H9 (cell line): ENCODE measurements around the gene SIN3A. TPM values are rescaled to one million over a fixed set of nuclear protein-coding genes. Genes with fewer than 3 reads are reported as not detected.

Experiments used
- DNase-seq: peaks from one replicate; pipeline ENCODE4 v3.0.0-alpha.2; 2017
- H2AFZ ChIP-seq: one replicate; pipeline ENCODE4 v1.6.1; 2013; ENCODE audit warnings: mild to moderate bottlenecking, low read length, control low read depth, moderate library complexity
- H2AK5ac ChIP-seq: 2 replicates; pipeline ENCODE4 v1.6.1; 2013; ENCODE audit warnings: low read length, control low read depth, mixed read lengths; ENCODE audit not compliant: insufficient read length
- H2BK120ac ChIP-seq: one replicate; pipeline ENCODE4 v1.6.1; 2013; ENCODE audit warnings: low read depth, mild to moderate bottlenecking, low read length, control low read depth, inconsistent platforms; ENCODE audit not compliant: poor library complexity, severe bottlenecking
- H2BK12ac ChIP-seq: 2 replicates; pipeline ENCODE4 v1.6.1; 2013; ENCODE audit warnings: low read length, control low read depth, mixed read lengths, low read depth; ENCODE audit not compliant: insufficient read length
- H2BK15ac ChIP-seq: 2 replicates; pipeline ENCODE4 v1.6.1; 2013; ENCODE audit warnings: low read depth, low read length, control low read depth
- H2BK20ac ChIP-seq: one replicate; pipeline ENCODE4 v1.6.1; 2013; ENCODE audit warnings: low read depth, mild to moderate bottlenecking, low read length, control low read depth, inconsistent platforms; ENCODE audit not compliant: poor library complexity, severe bottlenecking
- H2BK5ac ChIP-seq: 2 replicates; pipeline ENCODE4 v1.6.1; 2013; ENCODE audit warnings: low read length, control low read depth, mixed read lengths; ENCODE audit not compliant: insufficient read length
- H3K14ac ChIP-seq: 2 replicates; pipeline ENCODE4 v1.6.1; 2013; ENCODE audit warnings: low read length, control low read depth; ENCODE audit not compliant: insufficient read depth
- H3K18ac ChIP-seq: 2 replicates; pipeline ENCODE4 v1.6.1; 2013; ENCODE audit warnings: low read depth, mild to moderate bottlenecking, mixed read lengths, low read length, control low read depth; ENCODE audit not compliant: insufficient read length
- H3K23ac ChIP-seq: 2 replicates; pipeline ENCODE4 v1.6.1; 2013; ENCODE audit warnings: low read length, control low read depth, mixed read lengths, low read depth; ENCODE audit not compliant: insufficient read length
- H3K23me2 ChIP-seq: 2 replicates; pipeline ENCODE4 v1.6.1; 2013; ENCODE audit warnings: low read depth, mild to moderate bottlenecking, mixed read lengths, low read length, control low read depth; ENCODE audit not compliant: insufficient read length, poor library complexity, severe bottlenecking
- H3K27ac ChIP-seq: 2 replicates; pipeline ENCODE4 v1.5.1; 2013; ENCODE audit warnings: low read length, control low read depth, mixed read lengths, low read depth; ENCODE audit not compliant: insufficient read length
- H3K27me3 ChIP-seq: 2 replicates; pipeline ENCODE4 v1.6.1; 2013; ENCODE audit warnings: low read length, control low read depth, inconsistent platforms; ENCODE audit not compliant: insufficient read depth
- H3K4ac ChIP-seq: 2 replicates; pipeline ENCODE4 v1.6.1; 2013; ENCODE audit warnings: low read depth, mild to moderate bottlenecking, control low read depth, inconsistent platforms, low read length, moderate library complexity
- H3K4me1 ChIP-seq: 2 replicates; pipeline ENCODE4 v1.6.1; 2013; ENCODE audit warnings: low read length, control low read depth, inconsistent platforms; ENCODE audit not compliant: insufficient read depth
- H3K4me2 ChIP-seq: 2 replicates; pipeline ENCODE4 v1.6.1; 2013; ENCODE audit warnings: low read length, control low read depth, mixed read lengths; ENCODE audit not compliant: insufficient read length, insufficient read depth
- H3K56ac ChIP-seq: 2 replicates; pipeline ENCODE4 v1.6.1; 2013; ENCODE audit warnings: low read depth, mild to moderate bottlenecking, mixed read lengths, low read length, control low read depth; ENCODE audit not compliant: insufficient read length
- H3K79me1 ChIP-seq: 2 replicates; pipeline ENCODE4 v1.6.1; 2013; ENCODE audit warnings: low read depth, mild to moderate bottlenecking, moderate library complexity, low read length, control low read depth, inconsistent platforms; ENCODE audit not compliant: insufficient read depth, poor library complexity, severe bottlenecking
- H3K79me2 ChIP-seq: 2 replicates; pipeline ENCODE4 v1.6.1; 2013; ENCODE audit warnings: low read length, control low read depth, inconsistent platforms; ENCODE audit not compliant: insufficient read depth
- H3K9ac ChIP-seq: 2 replicates; pipeline ENCODE4 v1.6.1; 2013; ENCODE audit warnings: low read length, control low read depth, mixed read lengths; ENCODE audit not compliant: insufficient read length; ENCODE audit errors: extremely low read depth
- H3K9me3 ChIP-seq: one replicate; pipeline ENCODE4 v1.6.1; 2013; ENCODE audit warnings: low read depth, low read length, inconsistent platforms; ENCODE audit not compliant: control insufficient read depth
- H3T11ph ChIP-seq: one replicate; pipeline ENCODE4 v1.6.1; 2013; ENCODE audit warnings: mild to moderate bottlenecking, low read length, control low read depth, inconsistent platforms
- H4K20me1 ChIP-seq: one replicate; pipeline ENCODE4 v1.6.1; 2013; ENCODE audit not compliant: control insufficient read depth, insufficient read length, insufficient read depth
- H4K5ac ChIP-seq: 2 replicates; pipeline ENCODE4 v1.6.1; 2013; ENCODE audit warnings: low read depth, mild to moderate bottlenecking, mixed read lengths, low read length, control low read depth; ENCODE audit not compliant: insufficient read length
- H4K8ac ChIP-seq: replicated peaks from 2 replicates; pipeline ENCODE4 v1.6.1; 2013; ENCODE audit warnings: low read length, control low read depth, mixed read lengths, low read depth; ENCODE audit not compliant: insufficient read length
- H4K91ac ChIP-seq: 2 replicates; pipeline ENCODE4 v1.6.1; 2013; ENCODE audit warnings: low read depth, mild to moderate bottlenecking, moderate library complexity, mixed read lengths, low read length, control low read depth; ENCODE audit not compliant: insufficient read length
- H3K27ac Mint-ChIP-seq, 3 experiments: 2 replicates in 2 of 3; 3 replicates in 1 of 3; pipeline ENCODE4 v1.8.0; 2020 to 2021; ENCODE audit warnings: mixed read lengths in 3 of 3, mild to moderate bottlenecking in 1 of 3, moderate library complexity in 1 of 3
- H3K27me3 Mint-ChIP-seq: 2 replicates; pipeline ENCODE4 v1.8.0; 2021; ENCODE audit warnings: low read depth, mild to moderate bottlenecking, moderate library complexity, mixed read lengths
- H3K36me3 Mint-ChIP-seq, 3 experiments: 2 replicates in 2 of 3; 3 replicates in 1 of 3; pipeline ENCODE4 v1.8.0; 2020 to 2021; ENCODE audit warnings: low read depth in 3 of 3, mixed read lengths in 3 of 3; ENCODE audit not compliant: insufficient read depth in 1 of 3
- H3K4me1 Mint-ChIP-seq, 2 experiments: 2 replicates each; pipeline ENCODE4 v1.8.0; 2020; ENCODE audit warnings: mixed read lengths in 2 of 2
- H3K4me3 Mint-ChIP-seq, 2 experiments: 2 replicates in 1 of 2; 3 replicates in 1 of 2; pipeline ENCODE4 v1.8.0; 2020 to 2021; ENCODE audit warnings: mild to moderate bottlenecking in 2 of 2, mixed read lengths in 2 of 2, moderate library complexity in 1 of 2
- H3K9me3 Mint-ChIP-seq, 2 experiments: 2 replicates in 1 of 2; 3 replicates in 1 of 2; pipeline ENCODE4 v1.8.0; 2020; ENCODE audit warnings: mild to moderate bottlenecking in 2 of 2, mixed read lengths in 2 of 2, moderate library complexity in 1 of 2
- CTCF ChIP-seq: fragments of 200-600 bp; sonication (generic); conservative IDR thresholded peaks from 3 replicates; pipeline ENCODE4 v1.8.0; 2021; ENCODE audit warnings: antibody characterized with exemption, mild to moderate bottlenecking
- WGBS: extraction: QIAGEN DNeasy Blood & Tissue Kit; methylation state at CpG from one replicate; pipeline ENCODE4 v1.1.7; 2013; ENCODE audit warnings: missing lambda C conversion rate, low lambda C conversion rate, mixed read lengths; ENCODE audit not compliant: insufficient read length; ENCODE audit errors: extremely low coverage; 5-methylcytosine and 5-hydroxymethylcytosine counted together
- total RNA-seq: library from RNA; stranded (reverse); gene quantifications from 2 replicates; pipeline ENCODE4 v1.2.1, GENCODE V29; 2021

Gene SIN3A
- total RNA-seq, 1 experiment from 2014 or later, result 102 TPM

- no peaks in the 10 kb centered on the region; the same call in 1 of the 2 replicates for H3K4me1 ChIP-seq
- no peak overlapping the region for H3K14ac ChIP-seq
- no peak overlapping the region for H4K8ac ChIP-seq
- no peak overlapping the region for H3K9ac ChIP-seq
- H2BK12ac ChIP-seq, result no peak overlapping the region
- no peak overlapping the region for H2BK20ac ChIP-seq
- no peaks in the 10 kb centered on the region for H4K20me1 ChIP-seq
- no peak overlapping the region for H2BK5ac ChIP-seq
- H2BK15ac ChIP-seq, result no peak overlapping the region
- peaks cover 12 to 44% (median 43%) of the 10 kb centered on the region in 3 experiments; a peak in 6 of 7 replicates for H3K36me3 Mint-ChIP-seq
- H3K9me3 ChIP-seq, result no peaks in the 10 kb centered on the region
- H4K91ac ChIP-seq, result no peak overlapping the region
- H3K4me2 ChIP-seq, result no peak overlapping the region
- no peak overlapping the region for H3K27ac Mint-ChIP-seq
- H2AFZ ChIP-seq, result no peak overlapping the region
- no peaks in the 10 kb centered on the region for H3K9me3 Mint-ChIP-seq
- H3K27me3 Mint-ChIP-seq, result peaks cover 1% of the 10 kb centered on the region; the same call in 1 of the 2 replicates
- no peaks in the 10 kb centered on the region for H3K23me2 ChIP-seq
- TF ChIP-seq CTCF, result no peak
- H3K27ac ChIP-seq, result no peak overlapping the region
- H3K4me3 Mint-ChIP-seq, result no peak overlapping the region; a peak in 1 of 5 replicates
- H3K79me2 ChIP-seq, result no peaks in the 10 kb centered on the region
- H3K4me1 Mint-ChIP-seq, result peaks cover 3% of the 10 kb centered on the region in 2 experiments; a peak in 2 of 4 replicates
- H3K4ac ChIP-seq, result no peak overlapping the region
- H3K27me3 ChIP-seq, result no peaks in the 10 kb centered on the region
- WGBS, result no CpG with 5 or more reads among the region's 9 CpGs
- no peak overlapping the region for H2BK120ac ChIP-seq
- H3K56ac ChIP-seq, result no peak overlapping the region
- no peaks in the 10 kb centered on the region for H3K79me1 ChIP-seq
- H4K5ac ChIP-seq, result no peak overlapping the region
- no peak overlapping the region for H2AK5ac ChIP-seq
- DNase-seq, result no peak
- no peak overlapping the region for H3K18ac ChIP-seq
- no peak overlapping the region for H3K23ac ChIP-seq
- H3T11ph ChIP-seq, result no peak overlapping the region
Measured at GRCh38 chr15:75363786-75364185, 87.7 kb downstream of the SIN3A start.
